ENCODE results near the gene TEKT2.
A peak's percentile ranks its signal among the peaks of the same experiment; 100 is the strongest.

Gene TEKT2

GRCh38 chr1:36096500-36097432, 12.9 kb downstream of the TEKT2 start:
- CTCF ChIA-PET, result interaction anchor here (0.7 to 17.2 kb wide), 9 partner anchors 11 to 193 kb away, joined by 3 to 283 read pairs (median 4); no protein-coding TSS in a partner anchor
- peaks cover 22 to 38% (median 32%) of the 10 kb centered on the region in 4 experiments for H3K36me3 ChIP-seq (ENCODE audit: control insufficient read depth in 4 of 4, insufficient read depth in 4 of 4, low read length in 3 of 4)
- peak overlapping the region in 1 of 2 experiments; percentile 39 for H3K27ac ChIP-seq (ENCODE audit: insufficient read depth in 1 of 2, low read depth in 1 of 2, low read length in 2 of 2, poor library complexity in 1 of 2, severe bottlenecking in 2 of 2)
- no peak overlapping the region for H3K4me3 ChIP-seq (ENCODE audit: control insufficient read depth in 1 of 7, extremely low read depth in 1 of 7, insufficient read depth in 4 of 7, low read depth in 2 of 7, low read length in 6 of 7)
- 91% methylated on average over 11 of the region's 16 CpGs for WGBS (ENCODE audit: insufficient coverage)
- H3K27me3 ChIP-seq (replicated peaks in 2 of 5; ENCODE audit: control insufficient read depth in 4 of 5, insufficient read depth in 5 of 5, low read length in 4 of 5), result no peaks in the 10 kb centered on the region
- peaks cover 0 to 20% (median 13%) of the 10 kb centered on the region in 4 experiments for H3K4me1 ChIP-seq (ENCODE audit: control extremely low read depth in 1 of 4, control insufficient read depth in 4 of 4, insufficient read depth in 4 of 4, low read length in 3 of 4)
- POLR2A ChIA-PET, result interaction anchor here (0.5 kb wide), 2 partner anchors 22 to 59 kb away, joined by 3 read pairs; partner anchors contain the start of gene MAP7D1
- no peaks in the 10 kb centered on the region for H3K9me3 ChIP-seq (ENCODE audit: control extremely low read depth in 1 of 5, control insufficient read depth in 4 of 5, insufficient read depth in 2 of 5, low read depth in 1 of 5, low read length in 4 of 5)
- peak in 2 of 3 donors; percentile 32 to 34 for DNase-seq

GRCh38 chr1:36097693-36098585, 14.0 kb downstream of the TEKT2 start:
- POLR2A ChIA-PET, result interaction anchor here (0.5 to 0.6 kb wide), 2 partner anchors 58 kb away, joined by 3 read pairs; partner anchors contain the start of gene MAP7D1
- 98% methylated on average over 32 of the region's 33 CpGs for WGBS (ENCODE audit: insufficient coverage)
- CTCF ChIA-PET, result interaction anchor here (0.8 to 17.2 kb wide), 10 partner anchors 8 to 202 kb away, joined by 3 to 283 read pairs (median 4); no protein-coding TSS in a partner anchor
- no peaks in the 10 kb centered on the region for H3K9me3 ChIP-seq (ENCODE audit: control extremely low read depth in 1 of 5, control insufficient read depth in 4 of 5, insufficient read depth in 2 of 5, low read depth in 1 of 5, low read length in 4 of 5)
- no peak overlapping the region for H3K4me3 ChIP-seq (ENCODE audit: control insufficient read depth in 1 of 7, extremely low read depth in 1 of 7, insufficient read depth in 4 of 7, low read depth in 2 of 7, low read length in 6 of 7)
- H3K4me1 ChIP-seq (ENCODE audit: control extremely low read depth in 1 of 4, control insufficient read depth in 4 of 4, insufficient read depth in 4 of 4, low read length in 3 of 4), result peaks cover 0 to 20% (median 13%) of the 10 kb centered on the region in 4 experiments
- no peaks in the 10 kb centered on the region for H3K27me3 ChIP-seq (replicated peaks in 2 of 5; ENCODE audit: control insufficient read depth in 4 of 5, insufficient read depth in 5 of 5, low read length in 4 of 5)
- DNase-seq, result no peak
- H3K27ac ChIP-seq (ENCODE audit: insufficient read depth in 1 of 2, low read depth in 1 of 2, low read length in 2 of 2, poor library complexity in 1 of 2, severe bottlenecking in 2 of 2), result no peak overlapping the region
- H3K36me3 ChIP-seq (ENCODE audit: control insufficient read depth in 4 of 4, insufficient read depth in 4 of 4, low read length in 3 of 4), result peaks cover 11 to 26% (median 21%) of the 10 kb centered on the region in 4 experiments

- Histone ChIP-seq H3K4me1 (ENCODE audit: control extremely low read depth in 1 of 4, control insufficient read depth in 4 of 4, insufficient read depth in 4 of 4, low read length in 3 of 4) (peaks cover 0 to 20% (median 13%) of the 10 kb centered on the region in 4 experiments), H3K27ac (ENCODE audit: insufficient read depth in 1 of 2, low read depth in 1 of 2, low read length in 2 of 2, poor library complexity in 1 of 2, severe bottlenecking in 2 of 2) (no peak overlapping the region), H3K27me3 (replicated peaks in 2 of 5; ENCODE audit: control insufficient read depth in 4 of 5, insufficient read depth in 5 of 5, low read length in 4 of 5) (no peaks in the 10 kb centered on the region), H3K4me3 (ENCODE audit: control insufficient read depth in 1 of 7, extremely low read depth in 1 of 7, insufficient read depth in 4 of 7, low read depth in 2 of 7, low read length in 6 of 7) (no peak overlapping the region), H3K36me3 (ENCODE audit: control insufficient read depth in 4 of 4, insufficient read depth in 4 of 4, low read length in 3 of 4) (peaks cover 2 to 17% (median 12%) of the 10 kb centered on the region in 4 experiments), H3K9me3 (ENCODE audit: control extremely low read depth in 1 of 5, control insufficient read depth in 4 of 5, insufficient read depth in 2 of 5, low read depth in 1 of 5, low read length in 4 of 5) (no peaks in the 10 kb centered on the region)
- no peak for DNase-seq
- CTCF ChIA-PET, result interaction anchor here (0.8 to 17.2 kb wide), 6 partner anchors 9 to 201 kb away, joined by 3 to 283 read pairs (median 26); no protein-coding TSS in a partner anchor
- POLR2A ChIA-PET, result no interaction called here
- WGBS (ENCODE audit: insufficient coverage), result 94% methylated on average over 13 of the region's 13 CpGs
Observed at GRCh38 chr1:36098650-36099365, 14.9 kb downstream of the TEKT2 start.

- H3K27me3 ChIP-seq (replicated peaks in 2 of 5; ENCODE audit: control insufficient read depth in 4 of 5, insufficient read depth in 5 of 5, low read length in 4 of 5), result no peaks in the 10 kb centered on the region
- H3K36me3 ChIP-seq (ENCODE audit: control insufficient read depth in 4 of 4, insufficient read depth in 4 of 4, low read length in 3 of 4), result peaks cover 0 to 7% (median 3%) of the 10 kb centered on the region in 4 experiments
- H3K9me3 ChIP-seq (ENCODE audit: control extremely low read depth in 1 of 5, control insufficient read depth in 4 of 5, insufficient read depth in 2 of 5, low read depth in 1 of 5, low read length in 4 of 5), result no peaks in the 10 kb centered on the region
- H3K27ac ChIP-seq (ENCODE audit: insufficient read depth in 1 of 2, low read depth in 1 of 2, low read length in 2 of 2, poor library complexity in 1 of 2, severe bottlenecking in 2 of 2), result no peak overlapping the region
- ChIA-PET POLR2A (no interaction called here), CTCF (interaction anchor here (0.8 to 17.2 kb wide), 9 partner anchors 9 to 286 kb away, joined by 3 to 283 read pairs (median 8); no protein-coding TSS in a partner anchor)
- H3K4me3 ChIP-seq (ENCODE audit: control insufficient read depth in 1 of 7, extremely low read depth in 1 of 7, insufficient read depth in 4 of 7, low read depth in 2 of 7, low read length in 6 of 7), result peak overlapping the region in 3 of 7 experiments; percentile 19 to 66 (median 35)
- peak; percentile 63 to 76 (median 75) for DNase-seq
- H3K4me1 ChIP-seq (ENCODE audit: control extremely low read depth in 1 of 4, control insufficient read depth in 4 of 4, insufficient read depth in 4 of 4, low read length in 3 of 4), result peaks cover 0 to 20% (median 13%) of the 10 kb centered on the region in 4 experiments
- 22% methylated on average over 8 of the region's 18 CpGs for WGBS (ENCODE audit: insufficient coverage)
Observed at GRCh38 chr1:36099681-36100341, 15.9 kb downstream of the TEKT2 start.

- no peak for DNase-seq
- H3K4me3 ChIP-seq (ENCODE audit: control insufficient read depth in 1 of 7, extremely low read depth in 1 of 7, insufficient read depth in 4 of 7, low read depth in 2 of 7, low read length in 6 of 7), result peak overlapping the region in 1 of 7 experiments; percentile 35
- POLR2A ChIA-PET, result no interaction called here
- H3K4me1 ChIP-seq (ENCODE audit: control extremely low read depth in 1 of 4, control insufficient read depth in 4 of 4, insufficient read depth in 4 of 4, low read length in 3 of 4), result peaks cover 0 to 19% (median 11%) of the 10 kb centered on the region in 4 experiments
- H3K27ac ChIP-seq (ENCODE audit: insufficient read depth in 1 of 2, low read depth in 1 of 2, low read length in 2 of 2, poor library complexity in 1 of 2, severe bottlenecking in 2 of 2), result no peak overlapping the region
- CTCF ChIA-PET, result interaction anchor here (0.7 to 17.2 kb wide), 11 partner anchors 10 to 285 kb away, joined by 3 to 283 read pairs (median 5); no protein-coding TSS in a partner anchor
- WGBS (ENCODE audit: insufficient coverage), result 75% methylated on average over 5 of the region's 6 CpGs
- H3K36me3 ChIP-seq (ENCODE audit: control insufficient read depth in 4 of 4, insufficient read depth in 4 of 4, low read length in 3 of 4), result peaks cover 0 to 2% (median 0%) of the 10 kb centered on the region in 4 experiments
- no peaks in the 10 kb centered on the region for H3K27me3 ChIP-seq (replicated peaks in 2 of 5; ENCODE audit: control insufficient read depth in 4 of 5, insufficient read depth in 5 of 5, low read length in 4 of 5)
- no peaks in the 10 kb centered on the region for H3K9me3 ChIP-seq (ENCODE audit: control extremely low read depth in 1 of 5, control insufficient read depth in 4 of 5, insufficient read depth in 2 of 5, low read depth in 1 of 5, low read length in 4 of 5)
Observed at GRCh38 chr1:36100376-36100775, 16.5 kb downstream of the TEKT2 start.

- ChIA-PET POLR2A (no interaction called here), CTCF (interaction anchor here (0.7 to 17.2 kb wide), 8 partner anchors 12 to 185 kb away, joined by 3 to 283 read pairs (median 17); no protein-coding TSS in a partner anchor)
- Histone ChIP-seq H3K27ac (ENCODE audit: insufficient read depth in 1 of 2, low read depth in 1 of 2, low read length in 2 of 2, poor library complexity in 1 of 2, severe bottlenecking in 2 of 2) (no peak overlapping the region), H3K9me3 (ENCODE audit: control extremely low read depth in 1 of 5, control insufficient read depth in 4 of 5, insufficient read depth in 2 of 5, low read depth in 1 of 5, low read length in 4 of 5) (no peaks in the 10 kb centered on the region), H3K36me3 (ENCODE audit: control insufficient read depth in 4 of 4, insufficient read depth in 4 of 4, low read length in 3 of 4) (no peaks in the 10 kb centered on the region), H3K4me1 (ENCODE audit: control extremely low read depth in 1 of 4, control insufficient read depth in 4 of 4, insufficient read depth in 4 of 4, low read length in 3 of 4) (peaks cover 0 to 10% (median 2%) of the 10 kb centered on the region in 4 experiments), H3K27me3 (replicated peaks in 2 of 5; ENCODE audit: control insufficient read depth in 4 of 5, insufficient read depth in 5 of 5, low read length in 4 of 5) (no peaks in the 10 kb centered on the region), H3K4me3 (ENCODE audit: control insufficient read depth in 1 of 7, extremely low read depth in 1 of 7, insufficient read depth in 4 of 7, low read depth in 2 of 7, low read length in 6 of 7) (no peak overlapping the region)
- 99% methylated on average over 5 of the region's 5 CpGs for WGBS (ENCODE audit: insufficient coverage)
- DNase-seq, result no peak
Observed at GRCh38 chr1:36101546-36101945, 17.7 kb downstream of the TEKT2 start.

Measured in common myeloid progenitor, CD34-positive (primary cell).